GM21717 (cell line): Measurements from ENCODE around the gene PRPF18.
"Not testable (repeated sequence)": the region's sequence is repeated elsewhere in the genome, so short reads cannot be mapped to it uniquely, and the experiment has no call there.

Source experiments
- ATAC-seq: cut with Tn5 transposase; IDR thresholded peaks from one replicate; pipeline ENCODE4 v1.9.1; 2021; ENCODE audit warnings: mild to moderate bottlenecking, moderate library complexity; ENCODE audit not compliant: unreplicated experiment

The PRPF18 gene

DNA sequence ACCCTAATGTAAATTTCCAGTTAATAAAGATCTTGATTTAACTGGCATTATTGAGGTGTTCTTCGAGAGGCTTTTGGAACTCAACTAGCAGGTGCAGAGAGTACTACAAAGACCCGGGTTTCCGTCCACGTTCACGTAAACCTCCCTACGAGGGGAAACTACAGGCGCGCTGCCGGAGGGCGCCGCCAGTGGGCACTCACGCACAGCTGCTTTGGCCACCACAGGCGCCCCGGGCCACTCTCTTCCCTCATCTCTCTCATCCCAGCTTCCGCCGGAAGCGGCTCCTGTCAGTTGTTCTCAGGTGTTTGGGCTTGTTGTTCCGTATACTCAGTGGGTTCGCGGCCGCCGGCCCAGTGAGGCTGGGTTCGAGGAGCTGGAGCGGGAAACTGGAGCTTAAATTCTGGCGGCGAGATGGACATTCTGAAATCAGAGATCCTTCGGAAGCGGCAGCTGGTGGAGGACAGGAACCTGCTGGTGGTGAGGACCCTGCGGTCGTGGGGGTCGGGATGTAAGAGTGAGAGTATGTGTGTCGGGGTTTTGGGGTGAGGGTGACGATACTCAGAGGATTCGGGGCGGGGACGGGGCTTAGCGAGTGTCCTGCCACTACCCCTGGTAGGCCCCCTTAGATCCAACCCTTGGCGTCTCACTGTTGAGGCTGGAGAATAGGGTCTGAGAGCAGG is at the start of gene PRPF18:
Gene PRPF18 (plus strand): TSS at position 290 of the 680 bp plus-strand sequence. CDS start 122 bp downstream, at position 412.
- ATAC-seq = peak; percentile 99

DNA sequence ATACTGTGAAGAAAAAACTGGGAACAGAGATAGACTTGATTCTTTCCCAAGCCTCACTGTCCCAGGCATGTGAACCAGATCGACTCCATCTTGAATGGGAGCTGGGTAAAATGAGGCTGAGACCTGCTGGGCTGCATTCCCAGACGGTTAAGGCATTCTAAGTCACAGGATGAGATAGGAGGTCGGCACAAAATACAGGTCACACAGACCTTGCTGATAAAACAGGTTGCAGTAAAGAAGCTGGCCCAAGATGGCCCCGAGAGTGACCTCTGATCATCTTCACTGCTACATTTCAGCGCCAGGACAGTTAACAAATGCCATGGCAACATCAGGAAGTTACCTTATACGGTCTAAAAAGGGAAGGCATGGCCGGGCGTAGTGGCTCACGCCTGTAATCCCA is 48.8 kb upstream of the PRPF18 start:
- not testable (repeated sequence) for ATAC-seq

GRCh38 chr10:13542533-13542932 is 44.2 kb upstream of the PRPF18 start:
- no peak for ATAC-seq

DNA sequence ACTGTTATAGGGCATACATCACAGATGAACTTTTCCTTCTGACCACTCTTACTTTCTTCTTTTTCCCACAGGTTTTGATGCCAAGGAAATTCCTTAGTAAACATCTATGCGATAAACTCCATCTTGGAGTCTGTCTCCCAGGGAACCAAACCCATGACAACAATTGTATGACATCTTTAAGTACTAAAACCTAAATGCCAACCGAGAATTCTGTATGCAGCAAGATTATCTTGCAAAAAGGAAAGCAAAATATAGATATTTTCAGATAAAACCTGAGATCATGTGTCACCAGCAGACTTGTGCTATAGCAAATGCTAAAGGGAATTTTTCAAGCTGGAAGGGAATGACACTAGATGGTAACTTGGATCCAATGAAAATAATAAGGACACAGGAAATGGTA is 36.0 kb upstream of the PRPF18 start:
- ATAC-seq = no peak

DNA sequence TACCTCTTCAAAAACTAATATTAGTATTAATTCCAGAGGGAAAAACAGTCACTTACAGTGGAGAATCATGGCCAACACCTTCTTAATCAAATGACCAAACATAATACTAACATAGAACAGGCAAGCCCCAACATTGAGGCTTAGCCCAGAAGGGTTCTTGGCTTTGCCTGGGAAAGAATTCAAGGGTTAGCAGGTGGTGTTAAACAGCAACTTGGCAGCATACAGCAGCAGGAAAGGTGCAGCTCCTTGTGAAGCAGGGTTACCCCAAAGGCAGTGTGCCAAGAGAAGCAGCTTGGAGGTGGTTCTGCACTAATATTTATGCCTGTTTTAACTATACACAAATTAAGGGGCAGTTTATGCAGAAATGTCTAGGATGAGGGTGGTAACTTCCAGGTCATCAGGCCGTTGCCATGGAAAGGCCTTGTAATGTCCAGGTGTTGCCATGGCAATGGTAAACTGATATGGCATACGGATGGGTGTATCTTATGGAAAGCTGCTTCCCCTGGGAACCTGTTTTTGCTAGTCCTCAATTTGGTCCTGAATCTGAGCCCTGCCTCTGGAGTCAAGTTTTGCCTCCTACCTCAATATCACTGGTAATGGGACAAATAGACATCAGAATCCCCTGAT is 30.8 kb upstream of the PRPF18 start:
- no peak for ATAC-seq

DNA sequence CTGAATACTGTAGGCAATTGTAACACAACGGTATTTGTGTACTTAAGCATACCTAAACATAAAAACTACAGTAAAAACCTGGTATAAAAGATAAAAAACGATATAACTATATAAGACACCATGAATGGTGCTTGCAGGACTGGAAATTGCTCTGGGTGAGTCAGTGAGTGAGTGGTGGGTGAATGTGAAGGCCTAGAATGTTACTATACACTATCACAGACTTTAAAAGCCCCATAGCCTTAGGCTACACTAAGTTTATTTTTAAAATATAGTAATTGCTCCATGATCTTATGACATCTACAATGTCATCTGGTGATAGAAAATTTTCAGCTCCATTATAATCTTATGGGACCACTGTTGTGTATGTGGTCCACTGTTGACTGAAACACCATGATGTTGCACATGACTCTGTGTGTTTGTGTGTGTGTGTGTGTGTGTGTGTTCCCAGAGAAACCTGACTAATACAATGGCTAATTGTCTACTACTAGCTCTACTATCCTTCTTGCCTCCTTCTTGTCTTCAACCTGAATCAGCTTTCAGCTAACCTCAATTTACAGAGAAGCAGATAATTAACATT is 27.6 kb upstream of the PRPF18 start:
- no peak for ATAC-seq

GRCh38 chr10:13560597-13560996 is 26.2 kb upstream of the PRPF18 start:
- ATAC-seq = no peak

GRCh38 chr10:13563481-13564445 is 23.0 kb upstream of the PRPF18 start:
- no peak for ATAC-seq

- no peak for ATAC-seq
Measured at GRCh38 chr10:13564576-13564975, 22.2 kb upstream of the PRPF18 start.

- ATAC-seq = no peak
Measured at GRCh38 chr10:13567030-13567429, 19.7 kb upstream of the PRPF18 start.

DNA sequence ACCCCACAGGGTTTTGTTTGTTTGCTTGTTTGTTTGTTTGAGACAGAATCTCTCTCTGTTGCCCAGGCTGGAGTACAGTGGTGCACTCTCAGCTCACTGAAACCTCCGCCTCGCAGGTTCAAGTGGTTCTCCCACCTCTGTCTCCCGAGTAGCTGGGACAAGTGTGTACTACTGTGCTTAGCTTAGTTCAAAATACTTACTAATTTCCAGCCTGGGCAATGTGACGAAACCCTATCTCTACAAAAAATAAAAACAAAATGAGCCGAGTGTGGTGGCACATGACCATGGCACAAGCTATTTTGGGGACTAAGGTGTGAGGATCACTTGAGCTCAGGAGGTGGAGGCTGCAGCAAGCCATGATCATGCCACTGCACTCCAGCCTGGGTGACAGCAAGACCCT is 15.2 kb upstream of the PRPF18 start:
- no peak for ATAC-seq

- ATAC-seq = no peak
Measured at GRCh38 chr10:13573960-13574359, 12.8 kb upstream of the PRPF18 start.

- no peak for ATAC-seq
Measured at GRCh38 chr10:13585195-13585751, 1.5 kb upstream of the PRPF18 start.

GRCh38 chr10:13585943-13586342 is 822 bp upstream of the PRPF18 start:
- no peak for ATAC-seq

- no peak for ATAC-seq
Measured at GRCh38 chr10:13587391-13587790, 626 bp downstream of the PRPF18 start.

DNA sequence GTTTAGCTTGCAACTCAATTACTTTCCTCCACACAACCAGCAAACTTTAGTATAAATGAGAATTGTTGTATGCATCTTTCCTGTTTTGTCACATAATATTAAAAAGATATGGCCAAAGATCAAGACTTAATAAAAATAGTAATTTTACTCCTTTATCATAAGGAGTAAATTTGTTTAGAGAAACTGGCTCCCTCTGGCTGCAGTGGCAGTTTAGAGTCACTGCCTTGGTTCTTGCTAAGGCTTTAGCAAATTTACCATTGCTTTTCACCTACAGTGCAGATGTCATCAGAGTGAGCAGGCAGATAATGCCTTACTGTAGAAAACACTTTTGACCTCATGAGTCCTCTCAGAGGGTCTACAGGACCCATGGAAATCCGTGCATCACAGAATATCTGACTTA is 2.6 kb downstream of the PRPF18 start:
- ATAC-seq = no peak

DNA sequence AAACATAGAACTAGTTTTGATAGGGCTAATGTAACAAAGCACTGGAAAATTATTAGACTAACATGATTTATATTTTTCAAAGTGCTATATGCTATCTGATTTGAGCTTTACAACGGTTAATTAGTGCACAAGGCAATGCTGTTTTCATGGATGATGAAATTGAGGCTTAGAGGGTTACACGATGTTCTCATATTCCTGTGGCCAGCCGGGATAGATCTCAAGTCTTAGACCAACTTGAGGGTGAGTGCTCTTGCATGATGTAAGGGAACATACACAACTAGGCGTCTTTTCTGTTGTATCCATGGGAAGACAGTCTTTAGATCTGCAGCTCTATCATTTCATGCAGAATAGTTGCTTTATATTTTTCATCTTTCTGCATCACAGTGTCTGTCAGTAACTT is 4.1 kb downstream of the PRPF18 start:
- no peak for ATAC-seq

GRCh38 chr10:13592306-13592705 is 5.5 kb downstream of the PRPF18 start:
- ATAC-seq = no peak

DNA sequence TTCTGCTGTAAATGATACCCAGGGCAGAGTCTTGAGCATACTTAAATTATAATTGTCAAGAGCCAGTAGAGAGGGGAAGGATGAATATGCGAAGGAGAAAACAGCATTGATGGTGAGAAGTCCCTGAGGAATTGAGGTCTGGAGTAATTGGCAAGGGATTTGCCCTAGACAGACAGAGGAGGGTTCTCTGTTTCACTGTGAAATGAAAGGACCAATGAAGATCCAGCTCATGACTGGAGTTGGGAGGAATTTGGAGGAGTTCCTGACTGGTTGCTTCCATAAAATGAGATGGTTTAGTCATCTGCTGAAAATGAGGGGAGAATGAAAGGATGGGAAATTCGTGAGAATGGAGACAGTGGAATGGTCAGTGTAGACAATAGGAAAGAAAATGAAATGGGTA is 6.8 kb downstream of the PRPF18 start:
- no peak for ATAC-seq

GRCh38 chr10:13594641-13595040 is 7.9 kb downstream of the PRPF18 start:
- ATAC-seq = no peak

GRCh38 chr10:13597909-13598308 is 11.1 kb downstream of the PRPF18 start:
- no peak for ATAC-seq
